ENCODE results near the gene FAM8A1.
A peak's percentile ranks its signal among the peaks of the same experiment; 100 is the strongest.

The FAM8A1 gene, protein sequence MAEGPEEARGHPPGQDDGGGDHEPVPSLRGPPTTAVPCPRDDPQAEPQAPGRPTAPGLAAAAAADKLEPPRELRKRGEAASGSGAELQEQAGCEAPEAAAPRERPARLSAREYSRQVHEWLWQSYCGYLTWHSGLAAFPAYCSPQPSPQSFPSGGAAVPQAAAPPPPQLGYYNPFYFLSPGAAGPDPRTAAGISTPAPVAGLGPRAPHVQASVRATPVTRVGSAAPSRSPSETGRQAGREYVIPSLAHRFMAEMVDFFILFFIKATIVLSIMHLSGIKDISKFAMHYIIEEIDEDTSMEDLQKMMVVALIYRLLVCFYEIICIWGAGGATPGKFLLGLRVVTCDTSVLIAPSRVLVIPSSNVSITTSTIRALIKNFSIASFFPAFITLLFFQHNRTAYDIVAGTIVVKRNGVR

DNA sequence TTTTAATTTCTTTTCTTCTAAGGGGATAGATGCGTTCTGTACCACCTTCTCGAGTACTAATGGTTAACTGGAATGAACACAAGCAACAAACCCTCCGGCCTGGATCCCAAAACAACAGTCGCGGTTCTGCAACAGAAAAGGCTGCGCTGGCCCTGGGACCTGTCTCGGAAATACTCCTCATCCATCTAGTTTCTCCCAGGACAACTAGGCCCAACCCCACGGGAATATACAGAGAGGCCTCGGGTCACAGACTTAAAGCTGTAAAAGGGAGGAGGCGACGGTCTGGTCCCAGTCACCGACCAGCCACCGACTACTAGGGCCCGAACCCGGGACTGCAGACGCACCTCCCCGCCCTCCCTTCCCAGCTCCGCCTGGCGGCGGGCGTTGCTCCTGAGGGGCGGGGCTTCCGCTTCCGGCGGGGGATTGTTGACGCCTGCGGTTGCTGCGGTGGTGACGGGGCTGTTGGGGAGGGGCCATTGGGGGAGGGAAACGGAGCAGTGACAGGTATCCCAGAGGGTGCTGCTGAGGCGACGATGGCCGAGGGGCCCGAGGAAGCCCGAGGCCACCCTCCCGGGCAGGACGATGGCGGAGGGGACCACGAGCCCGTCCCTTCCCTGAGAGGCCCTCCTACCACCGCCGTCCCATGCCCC lies at the start of gene FAM8A1:
Gene FAM8A1, plus strand, starts transcription at position 426 of the 650 bp plus-strand sequence. Its CDS starts 108 bp downstream, at position 534.
- no peaks in the 10 kb centered on the region for H3K4me1 ChIP-seq (ENCODE audit: insufficient read depth, insufficient read length)
- TF ChIP-seq ZNF274 (IDR thresholded peaks at IDR 0.05; ENCODE audit: low read depth, low read length) (no peak), YY1 (IDR thresholded peaks at IDR 0.05; ENCODE audit: insufficient read depth, insufficient read length) (no peak), SUZ12 (IDR thresholded peaks at IDR 0.05; ENCODE audit: extremely low read depth, insufficient read depth, insufficient read length) (no peak)
- peaks cover 3% of the 10 kb centered on the region for H3K36me3 ChIP-seq (ENCODE audit: insufficient read depth, insufficient read length, low read length)
- DNase-seq (ENCODE audit: low read depth, low spot score): peak; percentile 84
- peak within 1 kb of the TSS; percentile 87 for H3K9ac ChIP-seq (ENCODE audit: insufficient read length, low read depth)
- H3K4me3 ChIP-seq (ENCODE audit: insufficient read length, low read depth): peak within 1 kb of the TSS; percentile 71
- no peaks in the 10 kb centered on the region for H3K9me3 ChIP-seq (ENCODE audit: insufficient read depth, low read length)
- no peaks in the 10 kb centered on the region for H3K27me3 ChIP-seq (ENCODE audit: insufficient read depth, insufficient read length)

DNA sequence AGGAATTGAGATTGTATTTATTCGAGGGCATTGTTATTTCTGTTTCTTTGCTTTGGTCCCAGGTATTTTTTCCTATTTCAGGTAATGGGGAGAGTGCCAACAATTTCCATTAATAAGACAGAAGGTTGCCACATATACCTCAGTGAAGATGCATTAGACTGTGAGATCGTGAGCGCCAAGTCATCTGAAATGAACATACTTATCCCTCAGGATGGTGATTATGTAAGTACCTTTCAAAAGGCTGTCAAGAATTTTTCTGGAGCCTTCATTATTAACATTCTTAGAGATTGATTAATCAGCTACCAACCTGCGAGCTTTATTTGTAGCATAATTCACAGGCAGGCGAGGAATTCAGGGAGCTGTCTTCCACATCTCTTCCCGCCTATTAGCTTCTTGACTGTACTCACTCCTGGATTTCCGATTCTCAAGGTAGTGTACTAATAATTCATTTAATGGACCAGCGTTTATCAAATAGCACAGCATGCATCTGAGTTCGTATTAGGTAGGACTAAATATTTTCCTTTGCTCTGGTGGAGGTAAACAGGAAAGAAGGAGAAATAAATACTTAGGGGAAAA lies 48.6 kb upstream of the FAM8A1 start:
- no peaks in the 10 kb centered on the region for H3K27me3 ChIP-seq (ENCODE audit: insufficient read depth, insufficient read length)
- no peak for TF ChIP-seq ZNF274 (IDR thresholded peaks at IDR 0.05; ENCODE audit: low read depth, low read length)
- no peaks in the 10 kb centered on the region for H3K9me3 ChIP-seq (ENCODE audit: insufficient read depth, low read length)
- no peak for DNase-seq (ENCODE audit: low read depth, low spot score)
- no peaks in the 10 kb centered on the region for H3K4me1 ChIP-seq (ENCODE audit: insufficient read depth, insufficient read length)
- H3K36me3 ChIP-seq (ENCODE audit: insufficient read depth, insufficient read length, low read length): peaks cover 33% of the 10 kb centered on the region
- no peak overlapping the region for H3K4me3 ChIP-seq (ENCODE audit: insufficient read length, low read depth)
- no peak overlapping the region for H3K9ac ChIP-seq (ENCODE audit: insufficient read length, low read depth)

DNA sequence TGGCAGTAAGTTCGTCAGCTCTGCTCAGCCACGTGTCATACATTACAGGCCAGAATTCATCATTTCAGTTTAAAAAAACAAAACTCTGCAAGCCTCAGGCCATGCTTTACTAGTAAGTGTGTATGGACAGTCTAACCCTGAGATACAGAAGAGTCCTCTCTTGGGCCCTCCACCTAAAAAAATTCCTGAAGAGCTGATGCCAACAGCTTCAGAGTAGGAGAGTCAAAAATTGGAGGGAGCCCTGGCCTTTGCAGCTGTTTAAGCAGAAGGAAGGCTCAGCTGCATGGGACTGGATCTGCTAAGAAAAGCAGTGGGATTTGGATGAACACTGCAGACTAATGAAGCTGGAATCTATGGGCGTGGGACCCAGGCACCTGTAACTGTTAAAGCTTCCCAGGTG lies 47.2 kb upstream of the FAM8A1 start:
- H3K4me3 ChIP-seq (ENCODE audit: insufficient read length, low read depth): no peak overlapping the region
- TF ChIP-seq SUZ12 (IDR thresholded peaks at IDR 0.05; ENCODE audit: extremely low read depth, insufficient read depth, insufficient read length) (no peak), YY1 (IDR thresholded peaks at IDR 0.05; ENCODE audit: insufficient read depth, insufficient read length) (no peak), ZNF274 (IDR thresholded peaks at IDR 0.05; ENCODE audit: low read depth, low read length) (no peak)

DNA sequence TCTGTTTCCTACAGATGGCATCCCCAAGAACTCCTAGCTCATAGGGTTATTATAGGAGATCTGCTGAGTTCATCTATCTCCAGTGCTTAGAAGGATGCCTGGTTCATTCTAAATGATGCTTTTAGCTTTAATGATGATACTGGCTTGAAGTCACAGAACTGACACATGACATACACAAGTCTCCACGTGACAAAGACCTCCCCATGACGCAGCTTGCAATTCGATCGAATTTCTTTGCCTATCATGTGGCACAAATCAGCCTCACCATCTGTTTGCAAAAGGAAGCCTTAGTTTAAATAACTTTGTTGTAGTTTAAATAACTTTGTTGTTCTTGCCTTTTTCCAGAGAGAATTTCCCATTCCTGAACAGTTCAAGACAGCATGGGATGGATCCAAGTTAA lies 44.1 kb upstream of the FAM8A1 start:
- Histone ChIP-seq H3K4me1 (ENCODE audit: insufficient read depth, insufficient read length) (no peaks in the 10 kb centered on the region), H3K36me3 (ENCODE audit: insufficient read depth, insufficient read length, low read length) (peaks cover 36% of the 10 kb centered on the region), H3K9me3 (ENCODE audit: insufficient read depth, low read length) (no peaks in the 10 kb centered on the region), H3K4me3 (ENCODE audit: insufficient read length, low read depth) (no peak overlapping the region), H3K27me3 (ENCODE audit: insufficient read depth, insufficient read length) (no peaks in the 10 kb centered on the region), H3K9ac (ENCODE audit: insufficient read length, low read depth) (no peak overlapping the region)
- no peak for TF ChIP-seq YY1 (IDR thresholded peaks at IDR 0.05; ENCODE audit: insufficient read depth, insufficient read length)
- no peak for TF ChIP-seq ZNF274 (IDR thresholded peaks at IDR 0.05; ENCODE audit: low read depth, low read length)
- TF ChIP-seq SUZ12 (IDR thresholded peaks at IDR 0.05; ENCODE audit: extremely low read depth, insufficient read depth, insufficient read length): no peak
- DNase-seq (ENCODE audit: low read depth, low spot score): no peak

More for the DNA sequence above, 47.2 kb upstream of the FAM8A1 start:
- Histone ChIP-seq H3K27me3 (ENCODE audit: insufficient read depth, insufficient read length) (no peaks in the 10 kb centered on the region), H3K4me1 (ENCODE audit: insufficient read depth, insufficient read length) (no peaks in the 10 kb centered on the region), H3K9ac (ENCODE audit: insufficient read length, low read depth) (no peak overlapping the region), H3K9me3 (ENCODE audit: insufficient read depth, low read length) (no peaks in the 10 kb centered on the region), H3K36me3 (ENCODE audit: insufficient read depth, insufficient read length, low read length) (peaks cover 36% of the 10 kb centered on the region)
- no peak for DNase-seq (ENCODE audit: low read depth, low spot score)

DNA sequence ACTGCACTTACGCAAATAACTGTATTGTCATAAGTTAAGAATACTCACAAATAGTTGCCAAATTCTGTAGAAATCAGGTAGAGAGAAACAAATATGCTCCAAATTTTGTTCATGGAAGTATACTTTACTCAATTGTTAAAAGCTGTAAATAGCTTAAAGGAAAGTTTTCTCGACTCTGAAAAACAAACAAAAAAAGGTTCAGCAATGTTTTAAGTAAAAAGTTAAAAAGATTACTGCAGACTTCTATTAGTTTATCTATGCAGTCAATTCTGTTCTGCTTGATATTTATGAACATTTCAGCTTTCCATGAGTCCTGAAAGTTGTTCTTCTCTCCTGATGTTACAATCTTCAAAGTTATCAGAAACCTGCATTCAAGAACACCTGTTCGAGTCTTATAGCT lies 37.5 kb upstream of the FAM8A1 start:
- H3K4me3 ChIP-seq (ENCODE audit: insufficient read length, low read depth): no peak overlapping the region
- DNase-seq (ENCODE audit: low read depth, low spot score): no peak
- H3K4me1 ChIP-seq (ENCODE audit: insufficient read depth, insufficient read length): no peaks in the 10 kb centered on the region
- TF ChIP-seq ZNF274 (IDR thresholded peaks at IDR 0.05; ENCODE audit: low read depth, low read length) (no peak), SUZ12 (IDR thresholded peaks at IDR 0.05; ENCODE audit: extremely low read depth, insufficient read depth, insufficient read length) (no peak), YY1 (IDR thresholded peaks at IDR 0.05; ENCODE audit: insufficient read depth, insufficient read length) (no peak)
- no peak overlapping the region for H3K9ac ChIP-seq (ENCODE audit: insufficient read length, low read depth)
- no peaks in the 10 kb centered on the region for H3K36me3 ChIP-seq (ENCODE audit: insufficient read depth, insufficient read length, low read length)
- H3K9me3 ChIP-seq (ENCODE audit: insufficient read depth, low read length): peaks cover 50% of the 10 kb centered on the region
- H3K27me3 ChIP-seq (ENCODE audit: insufficient read depth, insufficient read length): no peaks in the 10 kb centered on the region

DNA sequence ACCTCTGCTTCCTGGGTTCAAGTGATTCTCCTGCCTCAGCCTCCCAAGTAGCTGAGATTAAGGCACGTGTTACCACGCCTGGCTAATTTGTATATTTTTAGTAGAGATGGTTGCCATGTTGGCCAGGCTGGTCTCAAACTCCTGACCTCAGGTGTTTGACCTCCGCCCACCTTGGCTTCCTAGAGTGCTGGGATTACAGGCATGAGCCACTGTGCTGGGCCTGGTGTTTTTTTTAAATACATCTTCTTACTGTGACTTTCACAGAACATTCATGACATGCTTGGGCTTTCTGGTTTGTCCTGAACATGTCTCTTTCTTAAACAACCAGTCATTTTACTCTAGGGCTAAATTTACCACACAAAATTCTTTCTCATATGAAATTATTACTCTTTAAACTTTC lies 34.7 kb upstream of the FAM8A1 start:
- TF ChIP-seq SUZ12 (IDR thresholded peaks at IDR 0.05; ENCODE audit: extremely low read depth, insufficient read depth, insufficient read length) (no peak), ZNF274 (IDR thresholded peaks at IDR 0.05; ENCODE audit: low read depth, low read length) (no peak), YY1 (IDR thresholded peaks at IDR 0.05; ENCODE audit: insufficient read depth, insufficient read length) (no peak)
- no peak for DNase-seq (ENCODE audit: low read depth, low spot score)
- Histone ChIP-seq H3K36me3 (ENCODE audit: insufficient read depth, insufficient read length, low read length) (no peaks in the 10 kb centered on the region), H3K9ac (ENCODE audit: insufficient read length, low read depth) (no peak overlapping the region), H3K27me3 (ENCODE audit: insufficient read depth, insufficient read length) (no peaks in the 10 kb centered on the region), H3K4me1 (ENCODE audit: insufficient read depth, insufficient read length) (no peaks in the 10 kb centered on the region), H3K9me3 (ENCODE audit: insufficient read depth, low read length) (peaks cover 50% of the 10 kb centered on the region), H3K4me3 (ENCODE audit: insufficient read length, low read depth) (no peak overlapping the region)

Measured in NT2/D1 (cell line).